NCI-H2107 treated with DMSO at 0.1 percent for 48 hours (cell line): ENCODE results near the gene CAMTA1.

Source experiments
- DNase-seq: peaks from one replicate; lab custom pipeline; 2025; ENCODE audit not compliant: unreplicated experiment; lab: John Stamatoyannopoulos, UW

Gene CAMTA1

GRCh38 chr1:7221826-7222694 lies 436.8 kb downstream of the CAMTA1 start:
- DNase-seq, result no peak

- DNase-seq, result no peak
Observed at GRCh38 chr1:7222695-7223015, 437.4 kb downstream of the CAMTA1 start.

GRCh38 chr1:7223334-7224080 lies 438.3 kb downstream of the CAMTA1 start:
- no peak for DNase-seq

- DNase-seq, result no peak
Observed at GRCh38 chr1:7224081-7224534, 438.9 kb downstream of the CAMTA1 start.

GRCh38 chr1:7224644-7225043 lies 439.4 kb downstream of the CAMTA1 start:
- no peak for DNase-seq

- no peak for DNase-seq
Observed at GRCh38 chr1:7225711-7226505, 440.7 kb downstream of the CAMTA1 start.

- no peak for DNase-seq
Observed at GRCh38 chr1:7227654-7228053, 442.4 kb downstream of the CAMTA1 start.

- no peak for DNase-seq
Observed at GRCh38 chr1:7228252-7228961, 443.2 kb downstream of the CAMTA1 start.

GRCh38 chr1:7229186-7229585 lies 443.9 kb downstream of the CAMTA1 start:
- no peak for DNase-seq

- DNase-seq, result no peak
Observed at GRCh38 chr1:7229696-7230631, 444.7 kb downstream of the CAMTA1 start.

- DNase-seq, result no peak
Observed at GRCh38 chr1:7232441-7233236, 447.4 kb downstream of the CAMTA1 start.

GRCh38 chr1:7233237-7233540 lies 447.9 kb downstream of the CAMTA1 start:
- DNase-seq, result no peak

- no peak for DNase-seq
Observed at GRCh38 chr1:7233646-7234470, 448.6 kb downstream of the CAMTA1 start.

GRCh38 chr1:7234471-7234755 lies 449.2 kb downstream of the CAMTA1 start:
- no peak for DNase-seq

- no peak for DNase-seq
Observed at GRCh38 chr1:7235871-7236517, 450.7 kb downstream of the CAMTA1 start.

- no peak for DNase-seq
Observed at GRCh38 chr1:7236844-7237515, 451.7 kb downstream of the CAMTA1 start.

GRCh38 chr1:7247158-7247557 lies 461.9 kb downstream of the CAMTA1 start:
- no peak for DNase-seq
